Tongue (tissue), 2 donors: ENCODE results near the gene LGSN. TPM values are rescaled to one million over a fixed set of nuclear protein-coding genes. Genes with fewer than 3 reads are reported as not detected.
"Not testable (repeated sequence)": the region's sequence is repeated elsewhere in the genome, so short reads cannot be mapped to it uniquely, and the experiment has no call there.

Experiments
- DNase-seq: peaks from one replicate; pipeline ENCODE4 v3.0.0-alpha.2; 2015
- total RNA-seq: library from RNA; depleted of rRNA; stranded (reverse); fragments of >200 nt; gene quantifications from one replicate; pipeline ENCODE4 v1.2.3, GENCODE V29; 2014

LGSN gene
- total RNA-seq, 1 donor from 2014 or later, result not detected

- DNase-seq, result no peak
These were observed 14.5 kb downstream of the LGSN start for GRCh38 chr6:63305277-63305676.

- DNase-seq, result no peak
These were observed 16.3 kb downstream of the LGSN start for GRCh38 chr6:63303476-63303875.

GRCh38 chr6:63299667-63300066 lies 20.1 kb downstream of the LGSN start:
- DNase-seq, result no peak

GRCh38 chr6:63295553-63296194 lies 24.1 kb downstream of the LGSN start:
- DNase-seq, result no peak

- no peak for DNase-seq
These were observed 29.2 kb downstream of the LGSN start for GRCh38 chr6:63290492-63291058.

GRCh38 chr6:63289269-63289872 lies 30.4 kb downstream of the LGSN start:
- no peak for DNase-seq

- DNase-seq, result no peak
These were observed 39.1 kb downstream of the LGSN start for GRCh38 chr6:63280639-63281180.

- no peak for DNase-seq
These were observed 40.9 kb downstream of the LGSN start for GRCh38 chr6:63278916-63279315.

- DNase-seq, result no peak
These were observed 43.8 kb downstream of the LGSN start for GRCh38 chr6:63275953-63276352.

GRCh38 chr6:63274795-63275430 lies 44.9 kb downstream of the LGSN start:
- DNase-seq, result not testable (repeated sequence)

GRCh38 chr6:63272397-63272796 lies 47.4 kb downstream of the LGSN start:
- peak; percentile 58 for DNase-seq

GRCh38 chr6:63269470-63269869 lies 50.3 kb downstream of the LGSN start:
- no peak for DNase-seq

- DNase-seq, result no peak
These were observed 51.2 kb downstream of the LGSN start for GRCh38 chr6:63268574-63268973.

- no peak for DNase-seq
These were observed 52.0 kb downstream of the LGSN start for GRCh38 chr6:63267828-63268227.

- no peak for DNase-seq
These were observed 52.7 kb downstream of the LGSN start for GRCh38 chr6:63267046-63267445.

GRCh38 chr6:63263444-63263843 lies 56.3 kb downstream of the LGSN start:
- no peak for DNase-seq

- DNase-seq, result no peak
These were observed 58.0 kb downstream of the LGSN start for GRCh38 chr6:63261820-63262219.

- DNase-seq, result no peak
These were observed 60.6 kb downstream of the LGSN start for GRCh38 chr6:63259153-63259552.

GRCh38 chr6:63249875-63250482 lies 69.8 kb downstream of the LGSN start:
- no peak for DNase-seq

- DNase-seq, result no peak
These were observed 73.2 kb downstream of the LGSN start for GRCh38 chr6:63246581-63246980.

- DNase-seq, result no peak
These were observed 73.9 kb downstream of the LGSN start for GRCh38 chr6:63245909-63246308.

- no peak for DNase-seq
These were observed 74.4 kb downstream of the LGSN start for GRCh38 chr6:63245420-63245819.

- DNase-seq, result no peak
These were observed 83.4 kb downstream of the LGSN start for GRCh38 chr6:63236398-63236817.
